DND-41 (cell line): ENCODE data around the gene HSD17B7.
"Not testable (repeated sequence)": the region's sequence is repeated elsewhere in the genome, so short reads cannot be mapped to it uniquely, and the experiment has no call there.

ENCODE experiments used
- ATAC-seq: fragments of 200-7000 bp; cut with Tn5 transposase; 3 replicates; pipeline ENCODE4 v1.9.1; 2021; ENCODE audit warnings: low read depth; ENCODE audit not compliant: insufficient read depth
- DNase-seq: peaks from one replicate; pipeline ENCODE4 v3.0.0-alpha.2; 2020
- H2AFZ ChIP-seq: 2 replicates; pipeline ENCODE4 v1.6.0; 2012; ENCODE audit warnings: low read depth, low read length
- H3K27ac ChIP-seq: 2 replicates; pipeline ENCODE4 v1.5.1; 2012; ENCODE audit warnings: low read length, inconsistent platforms
- H3K27me3 ChIP-seq: fragments of 200-600 bp; sonication (generic); 2 replicates; pipeline ENCODE4 v1.6.0; 2012; ENCODE audit warnings: low read length, mild to moderate bottlenecking, inconsistent platforms; ENCODE audit not compliant: insufficient read depth, poor library complexity
- H3K36me3 ChIP-seq: 2 replicates; pipeline ENCODE4 v1.5.1; 2012; ENCODE audit warnings: low read length, inconsistent platforms; ENCODE audit not compliant: insufficient read depth
- H3K4me1 ChIP-seq: 2 replicates; pipeline ENCODE4 v1.5.1; 2012; ENCODE audit warnings: mild to moderate bottlenecking, low read length; ENCODE audit not compliant: insufficient read depth
- H3K4me2 ChIP-seq: 2 replicates; pipeline ENCODE4 v1.6.0; 2012; ENCODE audit warnings: mild to moderate bottlenecking, moderate library complexity, low read length, inconsistent platforms; ENCODE audit not compliant: insufficient read depth
- H3K4me3 ChIP-seq, 2 experiments: fragments of 200-600 bp in 1 of 2; shearing (Covaris generic) in 1 of 2; 2 replicates each; pipeline ENCODE4 v1.5.1; 2012 to 2016; ENCODE audit warnings: inconsistent platforms in 2 of 2, low read length in 2 of 2, mild to moderate bottlenecking in 2 of 2, low read depth in 1 of 2, moderate library complexity in 1 of 2
- H3K79me2 ChIP-seq: 2 replicates; pipeline ENCODE4 v1.6.0; 2012; ENCODE audit warnings: low read length, inconsistent platforms; ENCODE audit not compliant: insufficient read depth
- H3K9ac ChIP-seq: 2 replicates; pipeline ENCODE4 v1.6.0; 2012; ENCODE audit warnings: low read depth, mild to moderate bottlenecking, inconsistent platforms, low read length, moderate library complexity
- H3K9me3 ChIP-seq: 2 replicates; pipeline ENCODE4 v1.5.1; 2012; ENCODE audit warnings: low read length, moderate library complexity, mild to moderate bottlenecking, inconsistent platforms; ENCODE audit not compliant: insufficient read depth, severe bottlenecking
- H4K20me1 ChIP-seq: 2 replicates; pipeline ENCODE4 v1.6.0; 2012; ENCODE audit warnings: low read length; ENCODE audit not compliant: insufficient read depth
- CTCF ChIP-seq: IDR thresholded peaks from 2 replicates; pipeline ENCODE4 v1.5.1; 2012; ENCODE audit warnings: borderline replicate concordance, low read length, moderate library complexity, mild to moderate bottlenecking; ENCODE audit not compliant: poor library complexity, severe bottlenecking; ENCODE audit errors: extremely low read depth
- EZH2 ChIP-seq: IDR thresholded peaks from 3 replicates; pipeline ENCODE4 v1.6.1; 2012; ENCODE audit warnings: borderline replicate concordance, low read depth, mild to moderate bottlenecking, moderate library complexity, low read length, inconsistent platforms; ENCODE audit not compliant: severe bottlenecking

Gene HSD17B7

DNA sequence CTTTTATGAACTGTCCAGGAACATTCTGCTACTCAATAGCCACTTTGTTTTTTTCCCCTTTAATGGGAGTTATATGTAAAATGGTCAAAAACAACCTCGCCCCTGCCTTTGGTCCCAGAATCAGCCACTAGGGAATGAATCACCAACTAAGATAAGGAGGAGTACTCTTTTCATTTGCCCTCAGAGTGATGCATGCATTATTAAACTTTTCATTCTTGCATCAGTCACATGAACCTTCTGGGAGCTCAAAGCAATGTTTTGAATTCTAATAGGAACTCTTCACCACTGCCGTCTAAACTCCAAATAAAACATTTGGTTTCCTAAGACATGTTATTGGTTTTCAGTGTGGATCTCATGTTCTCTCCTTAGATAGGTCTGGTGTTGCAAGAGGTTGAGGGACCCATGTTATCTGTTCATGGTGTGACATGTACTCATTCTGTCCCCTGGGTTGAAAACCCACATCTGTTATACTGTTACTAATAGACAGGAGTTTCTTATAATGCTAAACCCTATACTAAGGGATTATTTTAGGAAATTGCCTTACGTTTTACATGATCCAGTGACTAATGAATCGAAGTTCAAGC, 17.8 kb upstream of the HSD17B7 start:
- Histone ChIP-seq H3K9me3 (no peaks in the 10 kb centered on the region), H3K4me3 (no peak overlapping the region), H4K20me1 (no peaks in the 10 kb centered on the region), H3K27me3 (peaks cover 7% of the 10 kb centered on the region), H2AFZ (no peak overlapping the region), H3K27ac (no peak overlapping the region), H3K4me2 (no peak overlapping the region), H3K79me2 (no peaks in the 10 kb centered on the region), H3K36me3 (no peaks in the 10 kb centered on the region), H3K4me1 (no peaks in the 10 kb centered on the region), H3K9ac (no peak overlapping the region)
- DNase-seq (no peak), ATAC-seq (no peak)
- TF ChIP-seq CTCF = no peak
- TF ChIP-seq EZH2 = no peak

DNA sequence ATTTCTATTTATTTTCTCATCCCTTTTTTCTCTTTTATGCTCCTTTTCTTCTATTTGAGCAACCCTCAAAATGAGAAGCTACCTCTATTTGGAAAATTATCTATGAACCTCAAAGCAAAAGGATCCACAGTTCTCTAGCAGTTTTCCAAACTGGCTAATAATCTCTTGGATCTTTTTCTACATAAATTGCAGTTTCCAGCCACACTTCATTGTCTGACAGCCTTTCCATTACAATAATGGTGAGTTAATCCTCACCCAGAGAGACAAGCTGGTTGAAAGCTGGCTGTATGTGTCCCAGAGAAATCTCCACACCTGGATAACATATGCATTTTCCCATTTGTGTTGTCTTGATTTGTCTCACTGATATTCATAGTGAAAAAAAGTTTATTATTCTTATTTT, 16.5 kb upstream of the HSD17B7 start:
- Histone ChIP-seq H3K27ac (no peak overlapping the region), H2AFZ (no peak overlapping the region), H3K9ac (no peak overlapping the region), H3K79me2 (no peaks in the 10 kb centered on the region), H3K4me2 (no peak overlapping the region), H4K20me1 (no peaks in the 10 kb centered on the region), H3K4me1 (no peaks in the 10 kb centered on the region), H3K27me3 (peaks cover 7% of the 10 kb centered on the region), H3K9me3 (no peaks in the 10 kb centered on the region), H3K36me3 (no peaks in the 10 kb centered on the region), H3K4me3 (no peak overlapping the region)
- DNase-seq (no peak), ATAC-seq (no peak)
- no peak for TF ChIP-seq EZH2
- no peak for TF ChIP-seq CTCF

- no peak overlapping the region for H3K9ac ChIP-seq
- no peaks in the 10 kb centered on the region for H3K9me3 ChIP-seq
- no peaks in the 10 kb centered on the region for H3K27me3 ChIP-seq
- ATAC-seq (no peak), DNase-seq (no peak)
- no peaks in the 10 kb centered on the region for H3K36me3 ChIP-seq
- H3K4me2 ChIP-seq = no peak overlapping the region
- H4K20me1 ChIP-seq = no peaks in the 10 kb centered on the region
- H3K79me2 ChIP-seq = no peaks in the 10 kb centered on the region
- H3K4me3 ChIP-seq = no peak overlapping the region
- TF ChIP-seq EZH2 = no peak
- TF ChIP-seq CTCF = no peak
- no peaks in the 10 kb centered on the region for H3K4me1 ChIP-seq
- H2AFZ ChIP-seq = no peak overlapping the region
- H3K27ac ChIP-seq = no peak overlapping the region
These were observed 11.5 kb upstream of the HSD17B7 start for GRCh38 chr1:162779043-162779442.

DNA sequence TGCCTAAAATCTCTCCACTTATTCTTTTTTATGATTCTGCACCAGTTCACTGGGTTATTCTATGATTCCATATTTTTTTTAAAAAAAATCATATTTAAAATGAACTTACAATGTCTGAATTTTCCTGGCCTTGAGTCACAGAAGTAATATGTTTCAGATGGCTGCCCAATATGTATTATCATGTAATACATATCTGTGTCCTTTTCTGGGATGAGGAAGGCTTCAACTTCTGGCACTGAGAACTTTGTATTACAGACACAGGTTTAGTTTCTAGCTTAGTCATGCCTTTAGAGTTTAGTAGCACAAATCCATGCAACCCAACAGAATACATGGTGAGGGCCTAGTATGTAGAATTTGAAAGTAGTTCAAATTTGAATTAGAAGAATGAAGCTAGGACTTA, 7.8 kb upstream of the HSD17B7 start:
- Histone ChIP-seq H3K4me1 (no peaks in the 10 kb centered on the region), H3K36me3 (no peaks in the 10 kb centered on the region), H3K9me3 (no peaks in the 10 kb centered on the region), H3K4me3 (no peak overlapping the region), H3K4me2 (no peak overlapping the region), H4K20me1 (no peaks in the 10 kb centered on the region), H2AFZ (no peak overlapping the region), H3K79me2 (no peaks in the 10 kb centered on the region), H3K9ac (no peak overlapping the region), H3K27me3 (no peaks in the 10 kb centered on the region), H3K27ac (no peak overlapping the region)
- no peak for TF ChIP-seq EZH2
- DNase-seq (no peak), ATAC-seq (no peak)

- ATAC-seq, H3K4me2 ChIP-seq, H3K36me3 ChIP-seq, H3K4me3 ChIP-seq, H3K9ac ChIP-seq, H3K9me3 ChIP-seq, H3K27ac ChIP-seq, H3K79me2 ChIP-seq, H3K27me3 ChIP-seq, H2AFZ ChIP-seq, H4K20me1 ChIP-seq, DNase-seq, H3K4me1 ChIP-seq: not testable (repeated sequence)
These were observed 5.6 kb upstream of the HSD17B7 start for GRCh38 chr1:162784926-162785325.

DNA sequence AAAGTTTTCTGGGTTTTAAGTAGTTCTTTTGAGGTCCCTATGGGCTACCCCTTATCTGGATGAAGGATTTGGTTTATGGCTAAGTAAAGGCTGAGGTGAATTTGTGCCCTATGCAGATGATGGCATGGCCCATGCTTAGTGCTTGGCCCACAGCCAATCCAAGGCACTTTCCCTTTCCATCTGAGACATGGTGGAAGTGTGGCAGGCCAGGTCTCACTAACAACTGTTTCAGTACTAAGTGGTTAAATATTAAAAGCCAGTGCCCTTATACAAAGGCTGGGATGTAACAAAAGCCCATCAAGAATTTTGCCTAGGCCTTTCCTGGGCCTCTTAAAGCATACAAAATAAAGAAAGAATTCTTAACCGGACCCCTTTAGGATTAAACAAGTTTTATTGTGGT, 1.7 kb upstream of the HSD17B7 start:
- not testable (repeated sequence) for H3K4me2 ChIP-seq, H3K9ac ChIP-seq, DNase-seq, H3K27ac ChIP-seq, H4K20me1 ChIP-seq, H3K27me3 ChIP-seq, H2AFZ ChIP-seq, ATAC-seq, H3K9me3 ChIP-seq, H3K36me3 ChIP-seq, H3K4me3 ChIP-seq
- peaks cover 21% of the 10 kb centered on the region for H3K79me2 ChIP-seq
- H3K4me1 ChIP-seq = peaks cover 24% of the 10 kb centered on the region
